H1 (cell line): ENCODE measurements around the gene AGO3. TPM values are rescaled to one million over a fixed set of nuclear protein-coding genes. Genes with fewer than 3 reads are reported as not detected.

Source experiments
- FOSL1 ChIP-seq: IDR thresholded peaks from 2 replicates; pipeline ENCODE4 v1.6.1; 2011; ENCODE audit warnings: mild to moderate bottlenecking, low read depth, low read length, moderate library complexity; ENCODE audit not compliant: insufficient read depth
- MAFK ChIP-seq: IDR thresholded peaks from 2 replicates; pipeline ENCODE4 v1.6.1; 2012; ENCODE audit warnings: low read depth, mild to moderate bottlenecking, improper control_type of control experiment, low read length
- NANOG ChIP-seq: IDR thresholded peaks from 2 replicates; pipeline ENCODE4 v1.6.1; 2011; ENCODE audit warnings: low read length, low read depth, mild to moderate bottlenecking, inconsistent platforms; ENCODE audit not compliant: insufficient read depth, poor library complexity, severe bottlenecking
- SP1 ChIP-seq: IDR thresholded peaks from 2 replicates; pipeline ENCODE4 v1.6.1; 2011; ENCODE audit warnings: low read depth, low read length
- SUZ12 ChIP-seq: fragments of 200-600 bp; sonication (generic); IDR thresholded peaks from 2 replicates; pipeline ENCODE4 v1.6.1; 2012; ENCODE audit warnings: mild to moderate bottlenecking, inconsistent platforms, low read length, moderate library complexity, mixed read lengths
- polyA plus RNA-seq, 7 experiments: library from polyadenylated mRNA; depleted of rRNA in 3 of 7; stranded (reverse) in 5 of 7; unstranded in 2 of 7; fragments of >200 nt in 5 of 7; fragments of 200-250 nt in 2 of 7; gene quantifications; 1 replicate in 5 of 7; 2 replicates in 1 of 7; 4 replicates in 1 of 7; pipeline versions ENCODE4 v1.2.1 to v1.2.3, GENCODE V29; 2011 to 2013; ENCODE audit warnings: missing spikeins in 2 of 7, mixed read lengths in 2 of 7
- total RNA-seq: library from RNA; stranded (reverse); fragmentation: NEBNext Ultra II Directional; extraction: Animal tissue kit (Norgen Biotek cat#: 25700); gene quantifications from 2 replicates; pipeline ENCODE4 v1.2.1, GENCODE V29; 2021

Gene AGO3
- total and polyA plus RNA-seq, 2 of the 8 experiments (the other 6 are each of a cell fraction or from before 2014, with no cell fraction given), result 10.7 to 26.4 TPM

- TF ChIP-seq MAFK (no peak), NANOG (no peak), SUZ12 (no peak), SP1 (no peak), FOSL1 (no peak)
These were observed 3.4 kb upstream of the AGO3 start (continued) for GRCh38 chr1:35927472-35927871.
